DND-41 (cell line): ENCODE measurements around the gene NFIB.

Source experiments
- ATAC-seq: fragments of 200-7000 bp; cut with Tn5 transposase; 3 replicates; pipeline ENCODE4 v1.9.1; 2021; ENCODE audit warnings: low read depth; ENCODE audit not compliant: insufficient read depth
- DNase-seq: peaks from one replicate; pipeline ENCODE4 v3.0.0-alpha.2; 2020
- H2AFZ ChIP-seq: 2 replicates; pipeline ENCODE4 v1.6.0; 2012; ENCODE audit warnings: low read depth, low read length
- H3K27ac ChIP-seq: 2 replicates; pipeline ENCODE4 v1.5.1; 2012; ENCODE audit warnings: low read length, inconsistent platforms
- H3K27me3 ChIP-seq: fragments of 200-600 bp; sonication (generic); 2 replicates; pipeline ENCODE4 v1.6.0; 2012; ENCODE audit warnings: low read length, mild to moderate bottlenecking, inconsistent platforms; ENCODE audit not compliant: insufficient read depth, poor library complexity
- H3K36me3 ChIP-seq: 2 replicates; pipeline ENCODE4 v1.5.1; 2012; ENCODE audit warnings: low read length, inconsistent platforms; ENCODE audit not compliant: insufficient read depth
- H3K4me1 ChIP-seq: 2 replicates; pipeline ENCODE4 v1.5.1; 2012; ENCODE audit warnings: mild to moderate bottlenecking, low read length; ENCODE audit not compliant: insufficient read depth
- H3K4me2 ChIP-seq: 2 replicates; pipeline ENCODE4 v1.6.0; 2012; ENCODE audit warnings: mild to moderate bottlenecking, moderate library complexity, low read length, inconsistent platforms; ENCODE audit not compliant: insufficient read depth
- H3K4me3 ChIP-seq, 2 experiments: fragments of 200-600 bp in 1 of 2; shearing (Covaris generic) in 1 of 2; 2 replicates each; pipeline ENCODE4 v1.5.1; 2012 to 2016; ENCODE audit warnings: inconsistent platforms in 2 of 2, low read length in 2 of 2, mild to moderate bottlenecking in 2 of 2, low read depth in 1 of 2, moderate library complexity in 1 of 2
- H3K79me2 ChIP-seq: 2 replicates; pipeline ENCODE4 v1.6.0; 2012; ENCODE audit warnings: low read length, inconsistent platforms; ENCODE audit not compliant: insufficient read depth
- H3K9ac ChIP-seq: 2 replicates; pipeline ENCODE4 v1.6.0; 2012; ENCODE audit warnings: low read depth, mild to moderate bottlenecking, inconsistent platforms, low read length, moderate library complexity
- H3K9me3 ChIP-seq: 2 replicates; pipeline ENCODE4 v1.5.1; 2012; ENCODE audit warnings: low read length, moderate library complexity, mild to moderate bottlenecking, inconsistent platforms; ENCODE audit not compliant: insufficient read depth, severe bottlenecking
- H4K20me1 ChIP-seq: 2 replicates; pipeline ENCODE4 v1.6.0; 2012; ENCODE audit warnings: low read length; ENCODE audit not compliant: insufficient read depth
- EZH2 ChIP-seq: IDR thresholded peaks from 3 replicates; pipeline ENCODE4 v1.6.1; 2012; ENCODE audit warnings: borderline replicate concordance, low read depth, mild to moderate bottlenecking, moderate library complexity, low read length, inconsistent platforms; ENCODE audit not compliant: severe bottlenecking
- TF ChIP-seq, protein P1 (sequence below): IDR thresholded peaks from 2 replicates; pipeline ENCODE4 v1.5.1; 2012; ENCODE audit warnings: borderline replicate concordance, low read length, moderate library complexity, mild to moderate bottlenecking; ENCODE audit not compliant: poor library complexity, severe bottlenecking; ENCODE audit errors: extremely low read depth

The NFIB gene

GRCh38 chr9:14139287-14139686 is 174.7 kb downstream of the NFIB start:
- no peak overlapping the region for H2AFZ ChIP-seq
- no peak for TF ChIP-seq EZH2
- TF ChIP-seq, protein P1, sequence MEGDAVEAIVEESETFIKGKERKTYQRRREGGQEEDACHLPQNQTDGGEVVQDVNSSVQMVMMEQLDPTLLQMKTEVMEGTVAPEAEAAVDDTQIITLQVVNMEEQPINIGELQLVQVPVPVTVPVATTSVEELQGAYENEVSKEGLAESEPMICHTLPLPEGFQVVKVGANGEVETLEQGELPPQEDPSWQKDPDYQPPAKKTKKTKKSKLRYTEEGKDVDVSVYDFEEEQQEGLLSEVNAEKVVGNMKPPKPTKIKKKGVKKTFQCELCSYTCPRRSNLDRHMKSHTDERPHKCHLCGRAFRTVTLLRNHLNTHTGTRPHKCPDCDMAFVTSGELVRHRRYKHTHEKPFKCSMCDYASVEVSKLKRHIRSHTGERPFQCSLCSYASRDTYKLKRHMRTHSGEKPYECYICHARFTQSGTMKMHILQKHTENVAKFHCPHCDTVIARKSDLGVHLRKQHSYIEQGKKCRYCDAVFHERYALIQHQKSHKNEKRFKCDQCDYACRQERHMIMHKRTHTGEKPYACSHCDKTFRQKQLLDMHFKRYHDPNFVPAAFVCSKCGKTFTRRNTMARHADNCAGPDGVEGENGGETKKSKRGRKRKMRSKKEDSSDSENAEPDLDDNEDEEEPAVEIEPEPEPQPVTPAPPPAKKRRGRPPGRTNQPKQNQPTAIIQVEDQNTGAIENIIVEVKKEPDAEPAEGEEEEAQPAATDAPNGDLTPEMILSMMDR: no peak
- ATAC-seq (no peak), DNase-seq (no peak)
- no peaks in the 10 kb centered on the region for H4K20me1 ChIP-seq
- H3K4me2 ChIP-seq: no peak overlapping the region
- no peaks in the 10 kb centered on the region for H3K79me2 ChIP-seq
- no peaks in the 10 kb centered on the region for H3K27me3 ChIP-seq
- no peak overlapping the region for H3K4me3 ChIP-seq
- no peaks in the 10 kb centered on the region for H3K36me3 ChIP-seq
- H3K4me1 ChIP-seq: no peaks in the 10 kb centered on the region
- no peaks in the 10 kb centered on the region for H3K9me3 ChIP-seq
- no peak overlapping the region for H3K9ac ChIP-seq
- H3K27ac ChIP-seq: no peak overlapping the region

DNA sequence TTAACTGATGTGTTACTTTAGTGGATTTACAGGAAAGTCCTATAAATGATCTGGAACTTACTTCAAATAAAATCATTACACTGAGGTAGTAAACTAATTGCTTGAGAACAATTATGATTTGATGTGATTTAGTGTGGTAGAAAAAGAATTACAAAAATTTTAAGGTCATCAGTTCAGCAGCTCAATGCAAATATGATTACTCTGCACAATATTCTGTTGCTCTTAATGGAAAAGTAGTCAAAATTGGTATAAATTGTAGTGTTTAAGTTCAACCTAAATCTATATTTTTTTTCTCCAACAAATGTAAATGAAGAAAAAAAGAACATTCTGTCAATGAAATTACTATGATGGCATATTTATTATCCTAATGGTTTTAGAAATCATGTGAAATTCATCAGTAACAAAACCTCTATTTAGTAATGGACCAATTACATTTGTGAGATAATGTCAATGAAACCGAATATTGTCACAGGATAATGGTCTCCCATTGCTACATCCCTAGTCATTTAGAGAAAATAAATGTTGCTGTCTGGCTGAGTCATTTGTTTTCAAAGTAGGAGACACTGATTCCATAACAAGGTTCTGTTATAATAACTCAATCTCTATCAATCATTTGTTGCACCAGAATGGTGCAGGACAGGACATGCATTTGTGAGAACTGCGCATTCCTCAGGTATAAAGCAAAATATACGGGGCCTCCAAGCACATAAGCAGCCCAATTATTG is 177.1 kb downstream of the NFIB start:
- no peaks in the 10 kb centered on the region for H3K4me1 ChIP-seq
- no peak overlapping the region for H3K9ac ChIP-seq
- H3K36me3 ChIP-seq: no peaks in the 10 kb centered on the region
- ATAC-seq (no peak), DNase-seq (no peak)
- no peaks in the 10 kb centered on the region for H3K9me3 ChIP-seq
- H4K20me1 ChIP-seq: no peaks in the 10 kb centered on the region
- H3K4me2 ChIP-seq: no peak overlapping the region
- no peak overlapping the region for H3K4me3 ChIP-seq
- no peak overlapping the region for H2AFZ ChIP-seq
- H3K27me3 ChIP-seq: no peaks in the 10 kb centered on the region
- H3K79me2 ChIP-seq: no peaks in the 10 kb centered on the region
- H3K27ac ChIP-seq: no peak overlapping the region
- TF ChIP-seq, protein P1: no peak
- TF ChIP-seq EZH2: no peak

- no peak overlapping the region for H3K9ac ChIP-seq
- DNase-seq (no peak), ATAC-seq (no peak)
- H3K4me3 ChIP-seq: no peak overlapping the region
- TF ChIP-seq EZH2: no peak
- TF ChIP-seq, protein P1: no peak
- no peak overlapping the region for H3K4me2 ChIP-seq
- H3K36me3 ChIP-seq: no peaks in the 10 kb centered on the region
- no peaks in the 10 kb centered on the region for H3K27me3 ChIP-seq
- H3K79me2 ChIP-seq: no peaks in the 10 kb centered on the region
- H3K4me1 ChIP-seq: no peaks in the 10 kb centered on the region
- no peaks in the 10 kb centered on the region for H4K20me1 ChIP-seq
- H3K27ac ChIP-seq: no peak overlapping the region
- no peak overlapping the region for H2AFZ ChIP-seq
- no peaks in the 10 kb centered on the region for H3K9me3 ChIP-seq
Measured at GRCh38 chr9:14136047-14136635, 177.8 kb downstream of the NFIB start.
